Measurements from ENCODE around the gene KANSL1L.

The KANSL1L gene

GRCh38 chr2:210132239-210132638, 39.0 kb downstream of the KANSL1L start:
- Histone ChIP-seq H3K27me3 (ENCODE audit: insufficient read depth, low read length) (no peaks in the 10 kb centered on the region), H3K4me1 (ENCODE audit: insufficient read depth, low read length) (peaks cover 12% of the 10 kb centered on the region; the same call in 1 of the 2 replicates), H3K9ac (ENCODE audit: low read depth, low read length) (no peak overlapping the region), H3K27ac (ENCODE audit: low read depth, low read length) (no peak overlapping the region), H3K9me3 (ENCODE audit: insufficient read depth, low read depth, low read length) (no peaks in the 10 kb centered on the region), H3K4me3 (ENCODE audit: low read length) (no peak overlapping the region), H3K36me3 (ENCODE audit: insufficient read depth, low read length) (peaks cover 8% of the 10 kb centered on the region)

GRCh38 chr2:210128961-210129360, 42.2 kb downstream of the KANSL1L start:
- Histone ChIP-seq H3K36me3 (ENCODE audit: insufficient read depth, low read length) (peaks cover 19% of the 10 kb centered on the region), H3K4me3 (ENCODE audit: low read length) (no peak overlapping the region), H3K4me1 (ENCODE audit: insufficient read depth, low read length) (peaks cover 12% of the 10 kb centered on the region; the same call in 1 of the 2 replicates), H3K9ac (ENCODE audit: low read depth, low read length) (no peak overlapping the region), H3K27ac (ENCODE audit: low read depth, low read length) (no peak overlapping the region), H3K9me3 (ENCODE audit: insufficient read depth, low read depth, low read length) (0 out of 2 replicates have a peak, but pooled peaks cover 12% of the 10 kb centered on the region), H3K27me3 (ENCODE audit: insufficient read depth, low read length) (no peaks in the 10 kb centered on the region)
- 59% methylated on average over 3 of the region's 3 CpGs for WGBS

- H3K4me3 ChIP-seq (ENCODE audit: low read length): no peak overlapping the region
- 96% methylated on average over 3 of the region's 3 CpGs for WGBS
- H3K36me3 ChIP-seq (ENCODE audit: insufficient read depth, low read length): no peaks in the 10 kb centered on the region; the same call in 1 of the 2 replicates
- H3K9ac ChIP-seq (ENCODE audit: low read depth, low read length): no peak overlapping the region
- H3K4me1 ChIP-seq (ENCODE audit: insufficient read depth, low read length): peaks cover 2% of the 10 kb centered on the region; the same call in 1 of the 2 replicates
- no peaks in the 10 kb centered on the region for H3K9me3 ChIP-seq (ENCODE audit: insufficient read depth, low read depth, low read length)
- no peaks in the 10 kb centered on the region for H3K27me3 ChIP-seq (ENCODE audit: insufficient read depth, low read length)
- H3K27ac ChIP-seq (ENCODE audit: low read depth, low read length): no peak overlapping the region
These were observed 57.5 kb downstream of the KANSL1L start for GRCh38 chr2:210113614-210114235.

GRCh38 chr2:210112871-210113270, 58.3 kb downstream of the KANSL1L start:
- Histone ChIP-seq H3K9ac (ENCODE audit: low read depth, low read length) (no peak overlapping the region), H3K4me3 (ENCODE audit: low read length) (no peak overlapping the region), H3K27me3 (ENCODE audit: insufficient read depth, low read length) (no peaks in the 10 kb centered on the region), H3K27ac (ENCODE audit: low read depth, low read length) (no peak overlapping the region), H3K4me1 (ENCODE audit: insufficient read depth, low read length) (peaks cover 2% of the 10 kb centered on the region; the same call in 1 of the 2 replicates), H3K9me3 (ENCODE audit: insufficient read depth, low read depth, low read length) (no peaks in the 10 kb centered on the region), H3K36me3 (ENCODE audit: insufficient read depth, low read length) (no peaks in the 10 kb centered on the region)

- Histone ChIP-seq H3K27me3 (ENCODE audit: insufficient read depth, low read length) (no peaks in the 10 kb centered on the region), H3K9ac (ENCODE audit: low read depth, low read length) (no peak overlapping the region), H3K27ac (ENCODE audit: low read depth, low read length) (no peak overlapping the region), H3K9me3 (ENCODE audit: insufficient read depth, low read depth, low read length) (no peaks in the 10 kb centered on the region), H3K36me3 (ENCODE audit: insufficient read depth, low read length) (peaks cover 7% of the 10 kb centered on the region; the same call in 1 of the 2 replicates), H3K4me3 (ENCODE audit: low read length) (no peak overlapping the region), H3K4me1 (ENCODE audit: insufficient read depth, low read length) (peaks cover 5% of the 10 kb centered on the region)
- 79% methylated on average over 6 of the region's 6 CpGs for WGBS
These were observed 71.3 kb downstream of the KANSL1L start for GRCh38 chr2:210099940-210100339.

GRCh38 chr2:210094787-210095186, 76.4 kb downstream of the KANSL1L start:
- no peak overlapping the region for H3K9ac ChIP-seq (ENCODE audit: low read depth, low read length)
- H3K4me3 ChIP-seq (ENCODE audit: low read length): no peak overlapping the region
- no peaks in the 10 kb centered on the region for H3K27me3 ChIP-seq (ENCODE audit: insufficient read depth, low read length)

GRCh38 chr2:210092791-210093190, 78.4 kb downstream of the KANSL1L start:
- Histone ChIP-seq H3K27ac (ENCODE audit: low read depth, low read length) (no peak overlapping the region), H3K27me3 (ENCODE audit: insufficient read depth, low read length) (no peaks in the 10 kb centered on the region), H3K9ac (ENCODE audit: low read depth, low read length) (no peak overlapping the region), H3K4me3 (ENCODE audit: low read length) (no peak overlapping the region), H3K36me3 (ENCODE audit: insufficient read depth, low read length) (no peaks in the 10 kb centered on the region), H3K4me1 (ENCODE audit: insufficient read depth, low read length) (no peaks in the 10 kb centered on the region), H3K9me3 (ENCODE audit: insufficient read depth, low read depth, low read length) (no peaks in the 10 kb centered on the region)

More at GRCh38 chr2:210094787-210095186, 76.4 kb downstream of the KANSL1L start:
- no peak overlapping the region for H3K27ac ChIP-seq (ENCODE audit: low read depth, low read length)
- H3K36me3 ChIP-seq (ENCODE audit: insufficient read depth, low read length): no peaks in the 10 kb centered on the region
- no peaks in the 10 kb centered on the region for H3K9me3 ChIP-seq (ENCODE audit: insufficient read depth, low read depth, low read length)
- no peaks in the 10 kb centered on the region for H3K4me1 ChIP-seq (ENCODE audit: insufficient read depth, low read length)

GRCh38 chr2:210086930-210087329, 84.3 kb downstream of the KANSL1L start:
- WGBS: 46% methylated on average over 2 of the region's 2 CpGs
- no peak overlapping the region for H3K27ac ChIP-seq (ENCODE audit: low read depth, low read length)
- no peaks in the 10 kb centered on the region for H3K9me3 ChIP-seq (ENCODE audit: insufficient read depth, low read depth, low read length)
- H3K36me3 ChIP-seq (ENCODE audit: insufficient read depth, low read length): no peaks in the 10 kb centered on the region
- H3K9ac ChIP-seq (ENCODE audit: low read depth, low read length): no peak overlapping the region
- no peak overlapping the region for H3K4me3 ChIP-seq (ENCODE audit: low read length)
- no peaks in the 10 kb centered on the region for H3K4me1 ChIP-seq (ENCODE audit: insufficient read depth, low read length)
- H3K27me3 ChIP-seq (ENCODE audit: insufficient read depth, low read length): no peaks in the 10 kb centered on the region

GRCh38 chr2:210086292-210086691, 84.9 kb downstream of the KANSL1L start:
- Histone ChIP-seq H3K9me3 (ENCODE audit: insufficient read depth, low read depth, low read length) (no peaks in the 10 kb centered on the region), H3K27me3 (ENCODE audit: insufficient read depth, low read length) (no peaks in the 10 kb centered on the region)

GRCh38 chr2:210072922-210073509, 98.2 kb downstream of the KANSL1L start:
- H3K36me3 ChIP-seq (ENCODE audit: insufficient read depth, low read length): no peaks in the 10 kb centered on the region
- no peak overlapping the region for H3K27ac ChIP-seq (ENCODE audit: low read depth, low read length)
- H3K4me3 ChIP-seq (ENCODE audit: low read length): no peak overlapping the region
- no peaks in the 10 kb centered on the region for H3K4me1 ChIP-seq (ENCODE audit: insufficient read depth, low read length)
- no peaks in the 10 kb centered on the region for H3K9me3 ChIP-seq (ENCODE audit: insufficient read depth, low read depth, low read length)
- no peaks in the 10 kb centered on the region for H3K27me3 ChIP-seq (ENCODE audit: insufficient read depth, low read length)
- WGBS: 87% methylated on average over 2 of the region's 2 CpGs
- no peak overlapping the region for H3K9ac ChIP-seq (ENCODE audit: low read depth, low read length)

More at GRCh38 chr2:210086292-210086691, 84.9 kb downstream of the KANSL1L start:
- Histone ChIP-seq H3K27ac (ENCODE audit: low read depth, low read length) (no peak overlapping the region), H3K9ac (ENCODE audit: low read depth, low read length) (no peak overlapping the region), H3K36me3 (ENCODE audit: insufficient read depth, low read length) (no peaks in the 10 kb centered on the region), H3K4me1 (ENCODE audit: insufficient read depth, low read length) (no peaks in the 10 kb centered on the region), H3K4me3 (ENCODE audit: low read length) (no peak overlapping the region)
- no CpG with 5 or more reads among the region's 1 CpG for WGBS

- WGBS: 56% methylated on average over 5 of the region's 5 CpGs
- Histone ChIP-seq H3K9me3 (ENCODE audit: insufficient read depth, low read depth, low read length) (no peaks in the 10 kb centered on the region), H3K27me3 (ENCODE audit: insufficient read depth, low read length) (no peaks in the 10 kb centered on the region), H3K36me3 (ENCODE audit: insufficient read depth, low read length) (no peaks in the 10 kb centered on the region), H3K4me1 (ENCODE audit: insufficient read depth, low read length) (no peaks in the 10 kb centered on the region), H3K27ac (ENCODE audit: low read depth, low read length) (no peak overlapping the region), H3K4me3 (ENCODE audit: low read length) (no peak overlapping the region), H3K9ac (ENCODE audit: low read depth, low read length) (no peak overlapping the region)
These were observed 98.7 kb downstream of the KANSL1L start for GRCh38 chr2:210072493-210072892.

All from HUES64 (cell line).